Measurements from ENCODE around the gene DENND1A.

DNA sequence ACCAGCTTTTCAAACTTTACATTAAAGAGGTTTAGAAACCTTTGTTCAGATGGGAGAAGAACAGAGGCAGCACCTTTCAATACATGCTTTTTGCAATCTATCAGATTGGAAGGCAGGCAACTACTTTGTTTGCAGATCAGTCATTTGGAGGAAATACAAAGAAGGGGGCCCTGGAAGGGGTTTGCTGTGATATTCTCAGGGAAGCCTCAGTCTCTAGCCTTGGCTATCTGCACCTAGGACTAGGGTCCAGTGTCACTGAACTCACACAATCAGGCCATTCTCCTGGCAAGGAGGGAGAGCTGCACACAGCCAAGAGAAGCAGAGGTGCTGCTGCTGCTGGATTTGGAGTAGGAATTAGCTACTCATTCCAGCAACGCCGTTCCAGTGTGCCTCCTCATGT is 494.5 kb downstream of the DENND1A start:
- TF ChIP-seq TAF1 (IDR thresholded peaks at IDR 0.05; ENCODE audit: borderline replicate concordance, insufficient read depth, low read length) (no peak), SIN3A (IDR thresholded peaks at IDR 0.05; ENCODE audit: borderline replicate concordance, insufficient read depth, low read length) (no peak), POLR2AphosphoS5 (IDR thresholded peaks at IDR 0.05; ENCODE audit: low read depth, low read length) (no peak), FOXP2 (optimal IDR thresholded peaks at IDR 0.05; ENCODE audit: borderline replicate concordance, extremely low read depth, extremely low read length, insufficient read depth) (no peak)
- TF ChIP-seq, protein P1, sequence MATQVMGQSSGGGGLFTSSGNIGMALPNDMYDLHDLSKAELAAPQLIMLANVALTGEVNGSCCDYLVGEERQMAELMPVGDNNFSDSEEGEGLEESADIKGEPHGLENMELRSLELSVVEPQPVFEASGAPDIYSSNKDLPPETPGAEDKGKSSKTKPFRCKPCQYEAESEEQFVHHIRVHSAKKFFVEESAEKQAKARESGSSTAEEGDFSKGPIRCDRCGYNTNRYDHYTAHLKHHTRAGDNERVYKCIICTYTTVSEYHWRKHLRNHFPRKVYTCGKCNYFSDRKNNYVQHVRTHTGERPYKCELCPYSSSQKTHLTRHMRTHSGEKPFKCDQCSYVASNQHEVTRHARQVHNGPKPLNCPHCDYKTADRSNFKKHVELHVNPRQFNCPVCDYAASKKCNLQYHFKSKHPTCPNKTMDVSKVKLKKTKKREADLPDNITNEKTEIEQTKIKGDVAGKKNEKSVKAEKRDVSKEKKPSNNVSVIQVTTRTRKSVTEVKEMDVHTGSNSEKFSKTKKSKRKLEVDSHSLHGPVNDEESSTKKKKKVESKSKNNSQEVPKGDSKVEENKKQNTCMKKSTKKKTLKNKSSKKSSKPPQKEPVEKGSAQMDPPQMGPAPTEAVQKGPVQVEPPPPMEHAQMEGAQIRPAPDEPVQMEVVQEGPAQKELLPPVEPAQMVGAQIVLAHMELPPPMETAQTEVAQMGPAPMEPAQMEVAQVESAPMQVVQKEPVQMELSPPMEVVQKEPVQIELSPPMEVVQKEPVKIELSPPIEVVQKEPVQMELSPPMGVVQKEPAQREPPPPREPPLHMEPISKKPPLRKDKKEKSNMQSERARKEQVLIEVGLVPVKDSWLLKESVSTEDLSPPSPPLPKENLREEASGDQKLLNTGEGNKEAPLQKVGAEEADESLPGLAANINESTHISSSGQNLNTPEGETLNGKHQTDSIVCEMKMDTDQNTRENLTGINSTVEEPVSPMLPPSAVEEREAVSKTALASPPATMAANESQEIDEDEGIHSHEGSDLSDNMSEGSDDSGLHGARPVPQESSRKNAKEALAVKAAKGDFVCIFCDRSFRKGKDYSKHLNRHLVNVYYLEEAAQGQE (IDR thresholded peaks at IDR 0.05; ENCODE audit: insufficient read depth in 1 of 2, low read depth in 2 of 2, low read length in 2 of 2), result no peak

Measured in PFSK-1 (cell line).